ENCODE data around the gene KCNK5. TPM values are rescaled to one million over a fixed set of nuclear protein-coding genes. Genes with fewer than 3 reads are reported as not detected.

Gene KCNK5
- total and polyA plus RNA-seq, 2 of the 8 experiments (the other 6 are each of a cell fraction or from before 2014, with no cell fraction given), result 20.9 to 44.3 TPM

GRCh38 chr6:39193201-39193791, 36.0 kb downstream of the KCNK5 start (continued):
- TF ChIP-seq, protein P1, sequence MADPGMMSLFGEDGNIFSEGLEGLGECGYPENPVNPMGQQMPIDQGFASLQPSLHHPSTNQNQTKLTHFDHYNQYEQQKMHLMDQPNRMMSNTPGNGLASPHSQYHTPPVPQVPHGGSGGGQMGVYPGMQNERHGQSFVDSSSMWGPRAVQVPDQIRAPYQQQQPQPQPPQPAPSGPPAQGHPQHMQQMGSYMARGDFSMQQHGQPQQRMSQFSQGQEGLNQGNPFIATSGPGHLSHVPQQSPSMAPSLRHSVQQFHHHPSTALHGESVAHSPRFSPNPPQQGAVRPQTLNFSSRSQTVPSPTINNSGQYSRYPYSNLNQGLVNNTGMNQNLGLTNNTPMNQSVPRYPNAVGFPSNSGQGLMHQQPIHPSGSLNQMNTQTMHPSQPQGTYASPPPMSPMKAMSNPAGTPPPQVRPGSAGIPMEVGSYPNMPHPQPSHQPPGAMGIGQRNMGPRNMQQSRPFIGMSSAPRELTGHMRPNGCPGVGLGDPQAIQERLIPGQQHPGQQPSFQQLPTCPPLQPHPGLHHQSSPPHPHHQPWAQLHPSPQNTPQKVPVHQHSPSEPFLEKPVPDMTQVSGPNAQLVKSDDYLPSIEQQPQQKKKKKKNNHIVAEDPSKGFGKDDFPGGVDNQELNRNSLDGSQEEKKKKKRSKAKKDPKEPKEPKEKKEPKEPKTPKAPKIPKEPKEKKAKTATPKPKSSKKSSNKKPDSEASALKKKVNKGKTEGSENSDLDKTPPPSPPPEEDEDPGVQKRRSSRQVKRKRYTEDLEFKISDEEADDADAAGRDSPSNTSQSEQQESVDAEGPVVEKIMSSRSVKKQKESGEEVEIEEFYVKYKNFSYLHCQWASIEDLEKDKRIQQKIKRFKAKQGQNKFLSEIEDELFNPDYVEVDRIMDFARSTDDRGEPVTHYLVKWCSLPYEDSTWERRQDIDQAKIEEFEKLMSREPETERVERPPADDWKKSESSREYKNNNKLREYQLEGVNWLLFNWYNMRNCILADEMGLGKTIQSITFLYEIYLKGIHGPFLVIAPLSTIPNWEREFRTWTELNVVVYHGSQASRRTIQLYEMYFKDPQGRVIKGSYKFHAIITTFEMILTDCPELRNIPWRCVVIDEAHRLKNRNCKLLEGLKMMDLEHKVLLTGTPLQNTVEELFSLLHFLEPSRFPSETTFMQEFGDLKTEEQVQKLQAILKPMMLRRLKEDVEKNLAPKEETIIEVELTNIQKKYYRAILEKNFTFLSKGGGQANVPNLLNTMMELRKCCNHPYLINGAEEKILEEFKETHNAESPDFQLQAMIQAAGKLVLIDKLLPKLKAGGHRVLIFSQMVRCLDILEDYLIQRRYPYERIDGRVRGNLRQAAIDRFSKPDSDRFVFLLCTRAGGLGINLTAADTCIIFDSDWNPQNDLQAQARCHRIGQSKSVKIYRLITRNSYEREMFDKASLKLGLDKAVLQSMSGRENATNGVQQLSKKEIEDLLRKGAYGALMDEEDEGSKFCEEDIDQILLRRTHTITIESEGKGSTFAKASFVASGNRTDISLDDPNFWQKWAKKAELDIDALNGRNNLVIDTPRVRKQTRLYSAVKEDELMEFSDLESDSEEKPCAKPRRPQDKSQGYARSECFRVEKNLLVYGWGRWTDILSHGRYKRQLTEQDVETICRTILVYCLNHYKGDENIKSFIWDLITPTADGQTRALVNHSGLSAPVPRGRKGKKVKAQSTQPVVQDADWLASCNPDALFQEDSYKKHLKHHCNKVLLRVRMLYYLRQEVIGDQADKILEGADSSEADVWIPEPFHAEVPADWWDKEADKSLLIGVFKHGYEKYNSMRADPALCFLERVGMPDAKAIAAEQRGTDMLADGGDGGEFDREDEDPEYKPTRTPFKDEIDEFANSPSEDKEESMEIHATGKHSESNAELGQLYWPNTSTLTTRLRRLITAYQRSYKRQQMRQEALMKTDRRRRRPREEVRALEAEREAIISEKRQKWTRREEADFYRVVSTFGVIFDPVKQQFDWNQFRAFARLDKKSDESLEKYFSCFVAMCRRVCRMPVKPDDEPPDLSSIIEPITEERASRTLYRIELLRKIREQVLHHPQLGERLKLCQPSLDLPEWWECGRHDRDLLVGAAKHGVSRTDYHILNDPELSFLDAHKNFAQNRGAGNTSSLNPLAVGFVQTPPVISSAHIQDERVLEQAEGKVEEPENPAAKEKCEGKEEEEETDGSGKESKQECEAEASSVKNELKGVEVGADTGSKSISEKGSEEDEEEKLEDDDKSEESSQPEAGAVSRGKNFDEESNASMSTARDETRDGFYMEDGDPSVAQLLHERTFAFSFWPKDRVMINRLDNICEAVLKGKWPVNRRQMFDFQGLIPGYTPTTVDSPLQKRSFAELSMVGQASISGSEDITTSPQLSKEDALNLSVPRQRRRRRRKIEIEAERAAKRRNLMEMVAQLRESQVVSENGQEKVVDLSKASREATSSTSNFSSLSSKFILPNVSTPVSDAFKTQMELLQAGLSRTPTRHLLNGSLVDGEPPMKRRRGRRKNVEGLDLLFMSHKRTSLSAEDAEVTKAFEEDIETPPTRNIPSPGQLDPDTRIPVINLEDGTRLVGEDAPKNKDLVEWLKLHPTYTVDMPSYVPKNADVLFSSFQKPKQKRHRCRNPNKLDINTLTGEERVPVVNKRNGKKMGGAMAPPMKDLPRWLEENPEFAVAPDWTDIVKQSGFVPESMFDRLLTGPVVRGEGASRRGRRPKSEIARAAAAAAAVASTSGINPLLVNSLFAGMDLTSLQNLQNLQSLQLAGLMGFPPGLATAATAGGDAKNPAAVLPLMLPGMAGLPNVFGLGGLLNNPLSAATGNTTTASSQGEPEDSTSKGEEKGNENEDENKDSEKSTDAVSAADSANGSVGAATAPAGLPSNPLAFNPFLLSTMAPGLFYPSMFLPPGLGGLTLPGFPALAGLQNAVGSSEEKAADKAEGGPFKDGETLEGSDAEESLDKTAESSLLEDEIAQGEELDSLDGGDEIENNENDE (IDR thresholded peaks at IDR 0.05; ENCODE audit: insufficient replicate concordance, low read length), result no peak
- TF ChIP-seq HDAC2 (IDR thresholded peaks at IDR 0.05; ENCODE audit: borderline replicate concordance in 1 of 2, low read depth in 2 of 2, low read length in 2 of 2) (no peak), TBP (IDR thresholded peaks at IDR 0.05; ENCODE audit: low read depth, low read length) (no peak), BCL11A (IDR thresholded peaks at IDR 0.05; ENCODE audit: low read depth in 2 of 2, low read length in 2 of 2) (no peak)
